GM19238 (cell line): ENCODE results near the gene GSTO2.

Source experiments
- DNase-seq: peaks from one replicate; pipeline ENCODE4 v3.0.0; 2011; ENCODE audit warnings: low spot score; ENCODE audit not compliant: insufficient read length

Gene GSTO2

GRCh38 chr10:104279550-104280259 lies 10.7 kb downstream of the GSTO2 start:
- no peak for DNase-seq

DNA sequence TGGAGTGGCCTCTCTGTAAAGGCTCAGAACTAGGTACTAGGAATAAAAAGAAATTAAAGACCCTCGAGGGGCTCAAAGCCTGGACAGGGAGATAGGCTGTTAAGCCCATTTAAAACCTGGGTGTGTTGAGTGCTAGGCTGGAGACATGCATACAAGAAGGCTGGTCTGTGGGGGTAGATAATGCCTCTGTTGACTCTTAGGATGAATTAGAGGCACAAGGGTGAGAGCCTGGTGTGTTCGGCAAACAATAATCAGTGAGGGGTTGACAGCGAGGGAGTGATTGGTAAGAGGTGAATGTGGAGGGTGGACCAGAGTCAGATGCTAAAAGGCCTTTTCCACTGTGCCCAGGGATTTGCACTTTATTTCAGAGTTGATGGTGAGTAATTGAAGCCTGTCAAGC lies 12.7 kb downstream of the GSTO2 start:
- no peak for DNase-seq

DNA sequence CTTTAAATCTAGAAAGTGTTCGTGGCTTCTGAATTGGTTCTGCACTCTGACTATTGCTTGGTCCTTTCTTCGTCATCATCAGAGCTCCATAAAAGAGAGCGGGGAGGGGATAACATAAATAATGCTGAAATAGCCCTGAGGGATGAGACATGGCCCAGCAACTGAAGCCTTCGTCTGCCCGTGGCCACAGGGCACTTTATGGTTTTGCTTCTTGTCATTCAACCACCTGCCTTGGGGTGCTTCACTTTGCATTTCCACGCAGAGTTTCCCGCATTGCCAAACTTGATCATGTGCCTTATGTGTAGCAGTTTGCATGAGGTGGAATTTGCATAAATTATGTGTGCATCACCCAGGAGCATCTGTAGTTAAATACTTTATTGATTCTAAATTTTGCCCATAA lies 15.9 kb downstream of the GSTO2 start:
- no peak for DNase-seq

DNA sequence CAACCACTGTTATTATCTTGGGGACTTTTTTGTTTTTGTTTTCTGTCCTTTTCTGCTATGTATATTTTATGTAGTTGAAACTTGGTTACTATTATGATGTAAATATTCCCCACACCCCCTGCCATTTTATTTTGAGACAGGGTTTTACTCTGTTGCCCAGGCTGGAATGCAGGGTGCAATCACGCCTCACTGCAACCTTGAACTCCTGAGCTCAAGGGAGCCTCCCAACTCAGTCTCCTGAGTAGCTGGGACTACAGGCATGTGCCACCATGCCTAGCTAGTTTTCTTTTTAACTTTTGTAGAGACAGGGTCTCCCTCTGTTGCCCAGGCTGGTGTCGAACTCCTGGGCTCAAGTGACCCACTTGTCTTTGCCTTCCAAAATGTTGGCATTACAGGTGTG lies 18.0 kb downstream of the GSTO2 start:
- no peak for DNase-seq

- no peak for DNase-seq
These were observed 19.4 kb downstream of the GSTO2 start for GRCh38 chr10:104288355-104288754.

DNA sequence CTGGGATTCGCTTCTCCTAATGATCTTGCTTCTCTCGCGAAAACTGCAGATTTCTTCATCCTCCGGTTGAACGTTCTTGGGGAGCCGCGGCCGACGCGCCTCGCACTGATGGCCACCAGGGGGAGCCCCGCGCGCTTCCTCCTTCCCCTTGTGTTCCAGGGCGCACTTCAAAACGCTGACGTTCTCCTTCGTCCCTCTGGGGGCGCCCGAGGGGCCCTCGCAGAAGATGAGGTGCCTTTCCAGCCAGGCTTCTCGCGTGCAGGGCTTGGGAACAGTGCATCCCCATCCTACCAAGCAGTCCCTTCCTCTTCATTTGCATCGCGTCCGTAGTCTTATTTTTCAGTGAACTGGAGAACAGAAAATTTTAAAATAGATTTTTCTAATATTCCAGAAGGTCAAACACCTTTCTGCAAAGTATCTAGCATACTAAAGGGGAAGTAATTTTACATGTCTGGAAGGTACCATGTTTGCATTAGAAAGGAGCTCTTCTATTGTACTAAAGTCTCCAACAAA lies 22.5 kb downstream of the GSTO2 start:
- peak; percentile 84 for DNase-seq

- no peak for DNase-seq
These were observed 24.0 kb downstream of the GSTO2 start for GRCh38 chr10:104293011-104293410.

DNA sequence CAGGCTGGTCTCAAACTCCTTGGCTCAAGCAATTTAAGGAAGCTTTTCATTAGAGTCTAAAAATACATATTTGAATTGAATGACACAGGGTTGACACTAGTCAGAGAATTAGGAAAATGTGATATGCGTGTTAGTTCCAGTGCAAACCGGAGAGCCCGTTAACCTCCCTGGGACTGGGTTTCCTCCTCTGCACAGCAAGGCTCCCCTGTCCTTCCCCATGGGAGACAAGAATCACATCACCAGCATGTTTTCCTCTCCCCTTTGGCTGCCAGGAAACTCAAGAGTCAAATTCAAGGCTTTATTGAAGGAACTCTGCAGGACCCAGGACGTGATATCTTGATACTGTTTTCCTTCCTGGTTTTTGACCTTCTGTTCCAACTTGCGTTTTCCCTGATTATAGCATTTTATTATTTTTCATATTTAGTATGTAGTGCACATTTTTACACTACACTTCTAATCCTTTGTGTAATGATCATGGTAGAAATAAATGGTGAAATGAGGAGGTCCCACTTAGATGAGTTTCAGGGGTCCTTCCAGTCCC lies 24.9 kb downstream of the GSTO2 start:
- no peak for DNase-seq

- no peak for DNase-seq
These were observed 27.9 kb downstream of the GSTO2 start for GRCh38 chr10:104296687-104297436.

DNA sequence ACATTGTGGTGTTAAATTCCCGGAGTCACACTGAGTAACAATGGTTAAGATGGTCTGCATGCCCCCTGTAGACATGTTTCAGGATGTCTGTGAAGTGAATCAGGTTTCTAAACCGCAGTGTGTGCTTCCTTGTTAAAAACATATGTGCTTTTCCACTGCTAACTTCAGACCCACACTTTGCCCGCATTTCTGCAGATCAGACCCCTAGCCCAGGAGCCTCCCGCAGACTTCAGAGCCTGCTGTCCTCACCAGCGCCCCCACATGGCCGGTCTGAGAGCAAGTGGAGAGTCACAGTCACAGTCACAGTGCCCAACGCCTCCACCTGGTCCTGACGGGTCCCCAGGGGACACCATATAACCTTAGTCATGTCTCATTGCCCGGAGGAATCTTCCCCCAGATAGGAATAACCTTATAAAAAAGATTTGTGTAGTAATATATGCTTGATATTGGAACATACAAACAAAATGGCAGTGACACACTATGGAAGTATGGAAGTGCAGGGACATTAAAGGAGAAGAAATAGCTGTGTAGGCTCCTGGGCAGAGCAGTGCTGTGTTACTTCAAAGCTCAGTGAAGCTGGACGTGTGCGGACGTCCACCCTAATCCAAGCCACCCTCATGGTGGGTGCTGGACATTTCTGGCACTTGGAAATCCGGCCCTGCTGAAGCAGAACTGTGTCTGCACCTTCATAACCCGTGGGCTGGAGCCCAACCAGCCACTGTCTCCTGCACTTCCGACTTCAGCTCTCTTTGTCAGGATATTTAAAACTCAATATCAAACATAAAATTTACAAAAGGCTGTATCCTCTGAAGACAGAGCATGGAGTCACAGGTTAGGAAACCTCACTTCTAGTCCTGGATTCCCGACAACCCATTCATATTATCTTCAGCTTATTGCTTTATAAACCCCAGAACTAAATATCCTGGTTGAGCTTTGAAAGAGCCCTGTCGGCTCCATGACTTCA lies 29.0 kb downstream of the GSTO2 start:
- DNase-seq = no peak

GRCh38 chr10:104299031-104299904 lies 30.3 kb downstream of the GSTO2 start:
- DNase-seq = no peak

GRCh38 chr10:104300002-104300735 lies 31.2 kb downstream of the GSTO2 start:
- DNase-seq = no peak

DNA sequence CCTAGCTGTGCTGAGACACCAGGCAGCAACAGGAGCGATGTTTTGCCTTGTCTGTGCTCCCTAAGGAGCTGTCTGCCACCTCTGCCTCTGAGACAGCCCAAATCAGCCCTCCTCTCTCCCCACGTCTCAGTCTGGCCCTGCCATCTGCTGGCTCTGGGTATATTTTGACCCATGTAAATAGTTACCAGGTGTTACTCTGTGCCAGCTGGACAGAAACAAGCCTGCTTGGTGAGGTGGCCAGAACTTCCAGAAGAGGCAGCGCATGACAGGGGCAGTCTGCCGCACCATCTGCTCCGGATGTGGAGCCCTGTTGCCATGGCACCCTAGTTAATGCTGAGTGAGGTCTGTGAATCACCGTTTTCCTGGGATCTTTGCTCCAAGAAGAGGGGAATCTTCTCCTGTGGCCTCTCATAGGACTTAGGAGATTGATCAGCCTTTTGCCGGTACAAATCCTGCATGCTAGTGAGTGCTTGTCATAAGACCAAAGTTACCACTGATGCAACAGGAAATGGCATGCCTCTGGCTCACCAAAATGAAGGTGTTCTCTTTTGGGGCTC lies 31.8 kb downstream of the GSTO2 start:
- no peak for DNase-seq

GRCh38 chr10:104301907-104302690 lies 33.1 kb downstream of the GSTO2 start:
- no peak for DNase-seq

DNA sequence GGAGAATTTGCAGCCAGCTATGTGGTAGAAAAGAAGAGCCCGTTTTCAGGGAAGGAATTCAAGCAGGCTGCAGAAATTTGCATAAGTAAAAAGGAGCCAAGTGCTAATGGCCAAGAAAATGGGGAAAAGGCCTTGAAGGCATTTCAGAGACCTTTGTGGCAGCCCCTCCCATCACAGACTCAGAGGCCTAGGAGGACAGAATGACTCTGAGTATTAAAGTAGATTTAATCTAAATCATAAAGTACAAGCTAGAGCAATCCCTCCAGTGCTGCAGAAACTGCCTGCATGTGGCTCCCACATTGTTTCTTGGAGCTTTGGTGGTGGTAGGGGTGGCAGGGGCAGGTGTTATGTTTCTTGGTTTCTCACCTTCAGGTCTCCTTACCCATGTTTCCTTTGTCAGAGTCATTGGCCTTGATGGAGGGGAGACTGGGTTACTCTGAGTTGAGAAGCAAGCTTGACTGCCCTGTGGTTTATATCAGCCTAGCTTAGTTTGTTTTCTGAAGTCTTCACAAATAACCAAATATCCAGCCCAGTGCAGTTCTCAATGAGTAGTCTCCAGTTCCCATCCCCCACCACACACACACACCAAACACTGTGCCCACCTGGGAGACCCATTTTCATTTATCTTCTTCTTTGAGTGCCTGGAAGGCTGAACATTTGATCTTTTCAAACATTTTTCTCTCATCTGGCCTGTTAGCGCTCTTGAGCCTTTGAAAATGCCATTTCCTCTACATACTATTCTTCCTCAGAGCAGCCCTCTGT lies 34.8 kb downstream of the GSTO2 start:
- DNase-seq = no peak

GRCh38 chr10:104304356-104304745 lies 35.4 kb downstream of the GSTO2 start:
- no peak for DNase-seq

- no peak for DNase-seq
These were observed 35.9 kb downstream of the GSTO2 start for GRCh38 chr10:104304927-104305326.

- DNase-seq = no peak
These were observed 37.9 kb downstream of the GSTO2 start for GRCh38 chr10:104306897-104307296.
